Gastroesophageal sphincter (tissue), 4 donors: Measurements from ENCODE around the gene FRMD4B. TPM values are rescaled to one million over a fixed set of nuclear protein-coding genes. Genes with fewer than 3 reads are reported as not detected.

ENCODE experiments used
- ATAC-seq: fragments of 150-250 bp; one replicate; pipeline ENCODE4 v1.9.1; 2016; ENCODE audit warnings: mild to moderate bottlenecking, moderate library complexity
- H3K27ac ChIP-seq, 4 donors: fragments of 200-600 bp; sonication (generic) in 3 of 4; 1 replicate in 3 of 4; 2 replicates in 1 of 4; pipeline ENCODE4 v1.5.1; 2016 to 2019
- H3K27me3 ChIP-seq: fragments of 200-600 bp; sonication (generic); one replicate; pipeline ENCODE4 v1.5.1; 2019
- H3K36me3 ChIP-seq, 2 donors: fragments of 200-600 bp; sonication (generic); one replicate each; pipeline ENCODE4 v1.5.1; 2019; ENCODE audit warnings: control low read depth in 1 of 2
- H3K4me1 ChIP-seq, 3 donors: fragments of 200-600 bp; sonication (generic); 1 replicate in 2 of 3; 2 replicates in 1 of 3; pipeline ENCODE4 v1.5.1; 2016 to 2019; ENCODE audit warnings: control low read depth in 2 of 3
- H3K4me3 ChIP-seq, 2 donors: fragments of 200-600 bp; sonication (generic); one replicate each; pipeline ENCODE4 v1.5.1; 2019; ENCODE audit warnings: mild to moderate bottlenecking in 1 of 2, moderate library complexity in 1 of 2
- H3K9me3 ChIP-seq, 3 donors: fragments of 200-600 bp; sonication (generic); one replicate each; pipeline ENCODE4 v1.5.1; 2017 to 2019; ENCODE audit warnings: control low read depth in 2 of 3
- EP300 ChIP-seq: sonication (generic); formaldehyde crosslinking; IDR thresholded peaks from one replicate; pipeline ENCODE4 v1.6.1; 2017; ENCODE audit warnings: antibody characterized with exemption, mild to moderate bottlenecking
- POLR2A ChIP-seq, 2 donors: fragments of 450-650 bp; IDR thresholded peaks; one replicate each; pipeline ENCODE4 v1.6.1; 2017; ENCODE audit warnings: antibody characterized with exemption in 2 of 2, mild to moderate bottlenecking in 2 of 2, moderate library complexity in 1 of 2
- POLR2AphosphoS5 ChIP-seq: sonication (generic); formaldehyde crosslinking; IDR thresholded peaks from one replicate; pipeline ENCODE4 v1.6.1; 2017; ENCODE audit warnings: antibody characterized with exemption
- WGBS, 2 donors: methylation state at CpG; one replicate each; pipeline ENCODE4 v1.1.5; 2018; ENCODE audit warnings: low coverage in 1 of 2; 5-methylcytosine and 5-hydroxymethylcytosine counted together
- total RNA-seq, 4 donors: library from RNA; depleted of rRNA; stranded (reverse); fragments of >200 nt; gene quantifications; one replicate each; pipeline ENCODE4 v1.1.0, GENCODE V29; 2016
- TF ChIP-seq, protein P1 (sequence below), 4 experiments: fragments of 200-600 bp in 2 of 4; fragments of 450-650 bp in 2 of 4; sonication (generic) in 1 of 4; IDR thresholded peaks; one replicate each; pipeline ENCODE4 v1.5.1; 2017 to 2019; ENCODE audit warnings: antibody characterized with exemption in 4 of 4, mild to moderate bottlenecking in 2 of 4, moderate library complexity in 2 of 4

FRMD4B gene
- total RNA-seq, 4 donors from 2014 or later: 7.1 to 22.3 (median 19.8) TPM

- WGBS, 2 donors: no CpG with 5 or more reads among the region's 35 CpGs
- H3K27ac ChIP-seq: no peak overlapping the region
- no peaks in the 10 kb centered on the region for H3K9me3 ChIP-seq
- no peaks in the 10 kb centered on the region for H3K36me3 ChIP-seq
- H3K4me3 ChIP-seq: no peak overlapping the region
- H3K4me1 ChIP-seq: no peaks in the 10 kb centered on the region
- TF ChIP-seq, protein P1, sequence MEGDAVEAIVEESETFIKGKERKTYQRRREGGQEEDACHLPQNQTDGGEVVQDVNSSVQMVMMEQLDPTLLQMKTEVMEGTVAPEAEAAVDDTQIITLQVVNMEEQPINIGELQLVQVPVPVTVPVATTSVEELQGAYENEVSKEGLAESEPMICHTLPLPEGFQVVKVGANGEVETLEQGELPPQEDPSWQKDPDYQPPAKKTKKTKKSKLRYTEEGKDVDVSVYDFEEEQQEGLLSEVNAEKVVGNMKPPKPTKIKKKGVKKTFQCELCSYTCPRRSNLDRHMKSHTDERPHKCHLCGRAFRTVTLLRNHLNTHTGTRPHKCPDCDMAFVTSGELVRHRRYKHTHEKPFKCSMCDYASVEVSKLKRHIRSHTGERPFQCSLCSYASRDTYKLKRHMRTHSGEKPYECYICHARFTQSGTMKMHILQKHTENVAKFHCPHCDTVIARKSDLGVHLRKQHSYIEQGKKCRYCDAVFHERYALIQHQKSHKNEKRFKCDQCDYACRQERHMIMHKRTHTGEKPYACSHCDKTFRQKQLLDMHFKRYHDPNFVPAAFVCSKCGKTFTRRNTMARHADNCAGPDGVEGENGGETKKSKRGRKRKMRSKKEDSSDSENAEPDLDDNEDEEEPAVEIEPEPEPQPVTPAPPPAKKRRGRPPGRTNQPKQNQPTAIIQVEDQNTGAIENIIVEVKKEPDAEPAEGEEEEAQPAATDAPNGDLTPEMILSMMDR (IDR thresholded peaks at IDR 0.05): no peak
- TF ChIP-seq POLR2A (IDR thresholded peaks at IDR 0.05): no peak
- no peak for TF ChIP-seq POLR2AphosphoS5
- TF ChIP-seq EP300: no peak
- no peaks in the 10 kb centered on the region for H3K27me3 ChIP-seq
- ATAC-seq: no peak
These were observed 125.6 kb downstream of the FRMD4B start for GRCh38 chr3:69260216-69260787.

- Histone ChIP-seq H3K36me3 (no peaks in the 10 kb centered on the region), H3K27me3 (no peaks in the 10 kb centered on the region), H3K4me3 (no peak overlapping the region), H3K27ac (no peak overlapping the region), H3K9me3 (no peaks in the 10 kb centered on the region), H3K4me1 (no peaks in the 10 kb centered on the region)
- no peak for ATAC-seq
- 80 to 93% methylated on average over 4 to 5 of the region's 9 CpGs for whole genome bisulfite sequencing, 2 donors
- TF ChIP-seq, protein P1 (IDR thresholded peaks at IDR 0.05): no peak
- TF ChIP-seq POLR2AphosphoS5 (no peak), POLR2A (IDR thresholded peaks at IDR 0.05) (no peak), EP300 (no peak)
These were observed 126.8 kb downstream of the FRMD4B start for GRCh38 chr3:69259125-69259524.

- Histone ChIP-seq H3K36me3 (no peaks in the 10 kb centered on the region), H3K9me3 (no peaks in the 10 kb centered on the region), H3K4me3 (no peak overlapping the region), H3K27ac (no peak overlapping the region), H3K4me1 (no peaks in the 10 kb centered on the region), H3K27me3 (no peaks in the 10 kb centered on the region)
- TF ChIP-seq POLR2A (IDR thresholded peaks at IDR 0.05) (no peak), EP300 (no peak), POLR2AphosphoS5 (no peak)
- TF ChIP-seq, protein P1 (IDR thresholded peaks at IDR 0.05): no peak
- whole genome bisulfite sequencing, 2 donors: 64% methylated on average over 3 of the region's 3 CpGs; no CpG with 5 or more reads in 1 of the 2 donors
- no peak for ATAC-seq
These were observed 130.0 kb downstream of the FRMD4B start for GRCh38 chr3:69255928-69256327.

GRCh38 chr3:69254351-69254750, 131.5 kb downstream of the FRMD4B start:
- no peak overlapping the region for H3K4me3 ChIP-seq
- H3K27ac ChIP-seq: no peak overlapping the region
- no peaks in the 10 kb centered on the region for H3K36me3 ChIP-seq
- H3K9me3 ChIP-seq: no peaks in the 10 kb centered on the region
- H3K27me3 ChIP-seq: no peaks in the 10 kb centered on the region
- 88 to 92% methylated on average over 3 to 4 of the region's 4 CpGs for WGBS, 2 donors
- ATAC-seq: no peak
- no peak for TF ChIP-seq POLR2A (IDR thresholded peaks at IDR 0.05)
- TF ChIP-seq EP300: no peak
- no peak for TF ChIP-seq POLR2AphosphoS5
- TF ChIP-seq, protein P1 (IDR thresholded peaks at IDR 0.05): no peak
- no peaks in the 10 kb centered on the region for H3K4me1 ChIP-seq

DNA sequence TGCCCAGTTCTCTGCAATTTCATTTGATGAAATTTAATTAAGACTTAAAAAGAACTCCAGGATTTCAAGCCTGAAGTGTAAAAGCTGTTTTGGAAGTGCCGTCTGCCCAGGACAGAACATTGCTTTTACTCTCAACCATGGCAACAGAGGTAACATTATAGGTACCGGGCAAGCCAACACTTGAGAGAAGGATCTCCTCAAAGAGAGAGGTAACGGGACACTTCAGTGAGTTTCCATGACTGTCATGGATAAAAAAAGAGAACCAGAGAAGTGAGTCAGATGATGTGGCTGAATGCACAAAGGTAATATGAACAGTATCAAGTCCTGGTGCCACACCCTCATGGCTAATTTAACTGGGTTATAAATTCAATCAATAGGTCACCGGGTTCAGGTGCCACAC, 133.3 kb downstream of the FRMD4B start:
- Histone ChIP-seq H3K27me3 (no peaks in the 10 kb centered on the region), H3K27ac (no peak overlapping the region), H3K9me3 (no peaks in the 10 kb centered on the region), H3K36me3 (no peaks in the 10 kb centered on the region), H3K4me3 (no peak overlapping the region), H3K4me1 (no peaks in the 10 kb centered on the region)
- TF ChIP-seq POLR2A (IDR thresholded peaks at IDR 0.05) (no peak), POLR2AphosphoS5 (no peak)
- ATAC-seq: no peak
- WGBS, 2 donors: 91 to 100% methylated on average over 1 to 4 of the region's 4 CpGs
